HepG2 (cell line): Measurements from ENCODE around the gene HOXD12. TPM values are rescaled to one million over a fixed set of nuclear protein-coding genes. Genes with fewer than 3 reads are reported as not detected.
A peak's percentile ranks its signal among the peaks of the same experiment; 100 is the strongest.

Experiments
- ATAC-seq: fragments of 200-7000 bp; cut with Tn5 transposase; 3 replicates; pipeline ENCODE4 v1.9.1; 2020; ENCODE audit warnings: mild to moderate bottlenecking, moderate library complexity
- BruUV-seq: library from RNA; stranded (reverse); fragments of 400-500 nt; replicated peaks from 2 replicates; lab custom pipeline; 2021; lab: Mats Ljungman, UMichigan
- CTCF ChIA-PET: fragments of 300-600 bp; formaldehyde crosslinking; extraction: SDS; loops from one replicate; lab custom pipeline; 2021; ENCODE audit warnings: low total read pairs, inconsistent platforms, low intra/inter-chr PET ratio; lab: Yijun Ruan, JAX
- POLR2A ChIA-PET: fragments of 350-600 bp; sonication (Branson Sonifier 250); formaldehyde crosslinking; loops from one replicate; lab custom pipeline; 2020; ENCODE audit warnings: antibody characterized with exemption, inconsistent platforms; lab: Yijun Ruan, JAX
- DNase-seq: peaks from one replicate; pipeline ENCODE4 v3.0.0-alpha.2; 2015; ENCODE audit warnings: low spot score
- FAIRE-seq: peaks from 3 replicates; lab custom pipeline; 2011; peaks lifted over from hg19 to GRCh38; lab: Jason Lieb, UNC
- H2AFZ ChIP-seq: one replicate; pipeline ENCODE4 v1.6.1; 2011; ENCODE audit warnings: low read length, inconsistent platforms
- H3K27ac ChIP-seq: fragments of 300-600 bp; 3 replicates; pipeline ENCODE4 v1.8.0; 2011; ENCODE audit warnings: mixed run types, mild to moderate bottlenecking, mixed read lengths, low read length, inconsistent platforms; ENCODE audit not compliant: insufficient read depth; ENCODE audit errors: extremely low read length
- H3K27me3 ChIP-seq, 2 experiments: fragments of 200-600 bp in 1 of 2; 2 replicates in 1 of 2; 3 replicates in 1 of 2; pipeline versions ENCODE4 v1.6.0 to v1.8.0; 2011; ENCODE audit warnings: low read length in 2 of 2, mild to moderate bottlenecking in 2 of 2, moderate library complexity in 2 of 2, inconsistent platforms in 1 of 2; ENCODE audit not compliant: insufficient read depth in 2 of 2, control insufficient read depth in 1 of 2
- H3K36me3 ChIP-seq, 2 experiments: fragments of 200-600 bp in 1 of 2; replicated peaks in 1 of 2; 2 replicates in 1 of 2; 3 replicates in 1 of 2; pipeline versions ENCODE4 v1.5.1 to v1.8.0; 2011; ENCODE audit warnings: low read length in 2 of 2, inconsistent platforms in 1 of 2; ENCODE audit not compliant: insufficient read depth in 2 of 2, control insufficient read depth in 1 of 2
- H3K4me1 ChIP-seq: 2 replicates; pipeline ENCODE4 v1.5.1; 2012; ENCODE audit warnings: low read length, inconsistent platforms; ENCODE audit not compliant: insufficient read depth
- H3K4me2 ChIP-seq: 2 replicates; pipeline ENCODE4 v1.6.0; 2011; ENCODE audit warnings: low read depth, low read length, inconsistent platforms
- H3K4me3 ChIP-seq, 3 experiments: fragments of 200-600 bp in 1 of 3; sonication (generic), shearing (Covaris generic) in 1 of 3; replicated peaks in 1 of 3; 2 replicates each; pipeline ENCODE4 v1.5.1; 2011 to 2016; ENCODE audit warnings: low read length in 3 of 3, inconsistent platforms in 2 of 3, low read depth in 2 of 3, mild to moderate bottlenecking in 2 of 3, control low read depth in 1 of 3, mixed read lengths in 1 of 3; ENCODE audit not compliant: insufficient read depth in 1 of 3
- H3K79me2 ChIP-seq: one replicate; pipeline ENCODE4 v1.6.1; 2011; ENCODE audit warnings: low read length, inconsistent platforms; ENCODE audit not compliant: insufficient read depth
- H3K9ac ChIP-seq: 2 replicates; pipeline ENCODE4 v1.6.0; 2011; ENCODE audit warnings: mild to moderate bottlenecking, low read depth, low read length, inconsistent platforms; ENCODE audit not compliant: insufficient read depth
- H3K9me3 ChIP-seq: 2 replicates; pipeline ENCODE4 v1.5.1; 2012; ENCODE audit warnings: mild to moderate bottlenecking, low read length
- H4K20me1 ChIP-seq: 2 replicates; pipeline ENCODE4 v1.6.0; 2011; ENCODE audit warnings: inconsistent platforms, mild to moderate bottlenecking, low read length, moderate library complexity; ENCODE audit not compliant: insufficient read depth
- DBP ChIP-seq: sonication (generic); formaldehyde crosslinking; IDR thresholded peaks from 2 replicates; pipeline ENCODE4 v1.4.0; 2020; ENCODE audit warnings: missing genetic modification reagents; ENCODE audit errors: not compliant biosample characterization
- HDAC6 ChIP-seq: fragments of 200-600 bp; sonication (generic); IDR thresholded peaks from 2 replicates; pipeline ENCODE4 v1.7.0; 2017; ENCODE audit warnings: mild to moderate bottlenecking, antibody characterized with exemption, low read length, low read depth
- TAF1 ChIP-seq: sonication (generic); formaldehyde crosslinking; IDR thresholded peaks from 2 replicates; pipeline ENCODE4 v1.4.0; 2020; ENCODE audit warnings: missing genetic modification reagents
- ZFP36 ChIP-seq: fragments of 150-350 bp; IDR thresholded peaks from 2 replicates; pipeline ENCODE4 v1.6.1; 2018; ENCODE audit warnings: borderline replicate concordance, low read length, low read depth; ENCODE audit not compliant: partially characterized antibody
- ZNF18 ChIP-seq: sonication (generic); formaldehyde crosslinking; IDR thresholded peaks from 2 replicates; pipeline ENCODE4 v1.8.0; 2022; ENCODE audit warnings: mild to moderate bottlenecking, missing genetic modification reagents; ENCODE audit not compliant: insufficient replicate concordance
- ZNF441 ChIP-seq: sonication (generic); formaldehyde crosslinking; IDR thresholded peaks from 2 replicates; pipeline ENCODE4 v1.7.0; 2021; ENCODE audit warnings: missing genetic modification reagents, borderline replicate concordance
- ZNF512 ChIP-seq: sonication (generic); formaldehyde crosslinking; IDR thresholded peaks from 2 replicates; pipeline ENCODE4 v1.4.0; 2020; ENCODE audit warnings: mild to moderate bottlenecking, missing genetic modification reagents
- ZNF607 ChIP-seq: sonication (generic); formaldehyde crosslinking; IDR thresholded peaks from 2 replicates; pipeline ENCODE4 v1.5.1; 2020; ENCODE audit warnings: missing genetic modification reagents, mild to moderate bottlenecking, borderline replicate concordance
- ZSCAN31 ChIP-seq: sonication (generic); formaldehyde crosslinking; IDR thresholded peaks from 2 replicates; pipeline ENCODE4 v1.5.0; 2020; ENCODE audit warnings: low read depth, mild to moderate bottlenecking, missing genetic modification reagents
- ZSCAN9 ChIP-seq: IDR thresholded peaks from 2 replicates; pipeline ENCODE4 v1.6.1; 2016; ENCODE audit warnings: borderline replicate concordance
- WGBS: methylation state at CpG from one replicate; pipeline ENCODE4 v1.1.6; 2017; ENCODE audit warnings: low lambda C conversion rate; 5-methylcytosine and 5-hydroxymethylcytosine counted together
- in situ Hi-C: cut with HindIII; loops from 2 replicates; pipeline ENCODE4 v1.10.0; 2017; ENCODE audit warnings: low pct_unique_long_range_greater_than_20kb; ENCODE audit not compliant: extremely low pct_ligation_motif_present
- intact Hi-C: fragments of 100-400 bp; cut with micrococcal nuclease; formaldehyde crosslinking; loops from one replicate; pipeline ENCODE4 v1.10.0; 2022; ENCODE audit not compliant: unreplicated experiment
- polyA plus RNA-seq, 8 experiments: library from polyadenylated mRNA; depleted of rRNA in 3 of 8; stranded (reverse) in 7 of 8; unstranded in 1 of 8; fragments of >200 nt; fragmentation: Illumina TruSeq in 4 of 8; extraction: Trizol in 4 of 8; gene quantifications; 2 replicates each; pipeline versions ENCODE4 v1.2.1 to v1.2.3, GENCODE V29; 2011 to 2016; ENCODE audit warnings: low read depth in 4 of 8, missing spikeins in 1 of 8, mixed read lengths in 1 of 8; ENCODE audit not compliant: insufficient read depth in 1 of 8
- total RNA-seq, 5 experiments: library from RNA; depleted of rRNA; stranded (reverse); fragments of >200 nt; fragmentation: Illumina TruSeq; extraction: Trizol; gene quantifications; 2 replicates each; pipeline ENCODE4 v1.2.3, GENCODE V29; 2016; ENCODE audit warnings: low read depth in 1 of 5

Gene HOXD12
- total and polyA plus RNA-seq, 2 of the 13 experiments (the other 11 are each of a cell fraction or from before 2014, with no cell fraction given): not detected

- Histone ChIP-seq H4K20me1 (no peaks in the 10 kb centered on the region; the same call in 1 of the 2 replicates), H3K9me3 (no peaks in the 10 kb centered on the region), H3K4me1 (no peaks in the 10 kb centered on the region), H3K4me2 (no peak overlapping the region), H3K36me3 (no peaks in the 10 kb centered on the region), H3K27ac (no peak overlapping the region), H2AFZ (no peak overlapping the region), H3K79me2 (no peaks in the 10 kb centered on the region), H3K27me3 (peaks cover 33 to 90% of the 10 kb centered on the region in 2 experiments), H3K9ac (no peak overlapping the region), H3K4me3 (no peak overlapping the region)
- in situ Hi-C loops: loop anchor here (10.0 kb wide), 1 partner anchor 1070 kb away; no protein-coding TSS in a partner anchor
- BruUV-seq: no TSS peak
- TF ChIP-seq ZNF18 (CRISPR knock-in tag) (no peak), DBP (CRISPR knock-in tag) (no peak), ZNF441 (no peak), ZNF607 (no peak), ZSCAN9 (CRISPR knock-in tag) (no peak), ZFP36 (no peak), HDAC6 (no peak), TAF1 (no peak), ZSCAN31 (CRISPR knock-in tag) (no peak), ZNF512 (no peak)
- POLR2A ChIA-PET: no interaction called here
- no peak for DNase-seq
- CTCF ChIA-PET: no interaction called here
- 27% methylated on average over 25 of the region's 25 CpGs for WGBS
- intact Hi-C loops: no loop called here
- peak; percentile 9; the same call in 2 of the 3 replicates for ATAC-seq
- FAIRE-seq: no peak
Measured at GRCh38 chr2:176105078-176105729, 5.6 kb downstream of the HOXD12 start.
